Fibroblast of mammary gland (primary cell): ENCODE results near the gene NPBWR2.

Source experiments
- DNase-seq: peaks from one replicate; pipeline ENCODE4 v3.0.0-alpha.2; 2010; ENCODE audit warnings: low read depth
- H3K4me3 ChIP-seq: 2 replicates; pipeline ENCODE4 v1.5.1; 2011; ENCODE audit warnings: low read depth, mild to moderate bottlenecking, low read length, moderate library complexity; ENCODE audit not compliant: control insufficient read depth
- CTCF ChIP-seq: conservative IDR thresholded peaks from 2 replicates; pipeline ENCODE4 v1.5.1; 2011; ENCODE audit warnings: low read depth, low read length, inconsistent platforms; ENCODE audit not compliant: control insufficient read depth, insufficient read depth

NPBWR2 gene

GRCh38 chr20:64142590-64142989 lies 35.2 kb upstream of the NPBWR2 start:
- no peak for DNase-seq
- H3K4me3 ChIP-seq: no peak overlapping the region
- TF ChIP-seq CTCF: no peak

- no peak overlapping the region for H3K4me3 ChIP-seq
- no peak for TF ChIP-seq CTCF
- DNase-seq: no peak
Observed at GRCh38 chr20:64140956-64141355, 33.6 kb upstream of the NPBWR2 start.

- H3K4me3 ChIP-seq: no peak overlapping the region
- no peak for DNase-seq
- TF ChIP-seq CTCF: no peak
Observed at GRCh38 chr20:64140061-64140931, 32.9 kb upstream of the NPBWR2 start.

- DNase-seq: no peak
- H3K4me3 ChIP-seq: no peak overlapping the region
- no peak for TF ChIP-seq CTCF
Observed at GRCh38 chr20:64139199-64140060, 32.1 kb upstream of the NPBWR2 start.

GRCh38 chr20:64138276-64138815 lies 31.0 kb upstream of the NPBWR2 start:
- no peak for TF ChIP-seq CTCF
- DNase-seq: no peak
- H3K4me3 ChIP-seq: no peak overlapping the region

GRCh38 chr20:64137598-64138031 lies 30.2 kb upstream of the NPBWR2 start:
- no peak for TF ChIP-seq CTCF
- H3K4me3 ChIP-seq: no peak overlapping the region
- no peak for DNase-seq
